Fibroblast of peridontal ligament (primary cell): ENCODE data around the gene PLEKHA7.

Experiments
- DNase-seq: peaks from one replicate; pipeline ENCODE4 v3.0.0-alpha.2; 2010; ENCODE audit errors: extremely low read depth

Gene PLEKHA7

DNA sequence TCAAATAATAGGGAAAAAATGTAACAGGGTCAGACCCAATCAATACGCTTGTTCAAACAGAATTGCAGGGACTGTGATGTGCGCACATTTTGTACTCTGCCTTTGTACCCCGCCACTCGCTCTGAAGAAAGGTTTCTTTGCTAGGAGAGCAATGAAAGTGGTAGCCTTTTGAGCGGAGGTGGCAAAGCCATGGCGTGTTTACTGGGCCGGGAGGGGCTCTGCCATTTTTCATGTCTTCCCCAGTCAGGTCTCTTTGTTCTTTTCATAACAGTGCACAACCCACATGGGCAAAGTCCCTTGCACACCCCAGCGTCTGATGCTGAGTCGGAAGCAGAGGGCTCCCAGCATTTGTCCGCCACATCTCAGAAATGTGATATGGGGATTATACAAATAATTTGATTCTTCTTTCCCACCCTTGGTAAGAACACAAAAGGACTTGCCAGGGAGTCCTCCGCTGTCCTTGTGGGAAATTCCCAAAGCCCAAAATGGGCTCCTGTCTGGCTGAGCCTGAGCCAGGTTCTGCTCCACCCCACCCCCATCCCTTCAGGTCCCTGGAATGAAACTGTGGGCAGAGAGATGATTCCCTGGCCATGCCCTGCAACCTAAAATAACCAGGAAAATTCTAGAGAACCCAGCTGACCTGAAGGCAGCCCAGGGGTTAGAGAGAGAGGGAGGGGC lies 239.1 kb downstream of the PLEKHA7 start:
- DNase-seq = no peak

DNA sequence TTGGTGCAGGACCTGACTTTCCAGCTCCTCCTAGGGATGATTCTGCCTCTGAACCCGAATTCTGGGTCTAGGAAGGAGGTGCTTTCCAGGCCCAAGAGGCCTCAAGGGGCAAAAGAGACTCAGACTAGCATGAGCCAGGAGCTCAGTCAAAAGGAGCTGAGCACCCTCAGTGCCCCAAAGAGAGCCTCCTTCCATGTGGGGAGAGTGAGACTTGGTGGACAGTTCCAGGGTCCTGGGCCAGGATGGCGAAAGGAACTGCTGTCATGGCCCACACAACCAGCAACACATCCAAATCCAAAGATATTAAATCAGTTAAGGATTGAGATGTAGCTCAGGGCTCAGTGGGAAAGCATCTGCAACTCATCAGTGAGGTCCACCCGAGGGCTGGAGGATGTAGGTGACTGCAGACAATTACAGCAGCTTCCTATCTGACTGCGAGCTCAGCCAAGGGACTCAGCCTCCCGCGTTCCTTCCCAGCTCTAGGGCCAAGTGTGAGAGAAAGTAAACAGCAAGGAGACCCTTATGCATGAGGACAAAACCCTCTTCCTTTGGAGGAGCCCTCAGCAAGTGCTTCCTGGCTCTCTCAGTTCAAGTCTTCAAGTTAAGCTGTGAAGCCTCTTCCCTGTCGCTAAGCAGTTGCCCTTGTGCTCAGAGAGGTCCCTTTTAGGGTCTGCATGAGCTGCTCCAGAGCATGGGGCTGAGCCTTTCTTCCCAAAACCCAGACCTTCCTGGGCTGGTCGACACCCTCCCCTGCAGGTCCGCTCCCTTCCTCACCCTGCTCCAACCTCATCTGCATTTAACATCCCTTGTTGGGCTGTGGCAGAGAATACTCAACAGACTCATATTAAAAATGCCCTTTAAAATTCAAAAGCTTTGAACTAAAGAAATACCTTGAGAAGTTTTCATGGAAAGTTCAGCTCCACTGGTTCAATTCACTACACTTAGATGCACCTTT lies 240.0 kb downstream of the PLEKHA7 start:
- DNase-seq = no peak

DNA sequence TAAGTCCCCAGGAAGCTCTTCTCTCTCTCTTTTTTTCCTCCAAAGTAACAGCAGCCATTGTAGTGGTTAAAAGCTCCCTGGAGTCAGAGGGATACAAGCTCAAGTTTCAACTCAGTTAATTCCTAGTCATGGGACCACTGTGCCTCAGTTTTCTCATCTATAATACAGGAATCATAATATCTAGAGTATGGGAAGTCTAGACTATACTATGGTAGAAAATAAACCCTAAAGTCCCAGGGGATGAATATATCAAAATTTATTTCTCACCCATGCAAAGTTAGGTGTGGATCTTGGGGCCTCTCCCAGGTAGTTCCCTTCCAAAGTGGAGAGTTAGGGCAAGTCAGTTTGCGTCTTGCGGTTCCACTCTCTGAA lies 242.1 kb downstream of the PLEKHA7 start:
- DNase-seq = no peak

DNA sequence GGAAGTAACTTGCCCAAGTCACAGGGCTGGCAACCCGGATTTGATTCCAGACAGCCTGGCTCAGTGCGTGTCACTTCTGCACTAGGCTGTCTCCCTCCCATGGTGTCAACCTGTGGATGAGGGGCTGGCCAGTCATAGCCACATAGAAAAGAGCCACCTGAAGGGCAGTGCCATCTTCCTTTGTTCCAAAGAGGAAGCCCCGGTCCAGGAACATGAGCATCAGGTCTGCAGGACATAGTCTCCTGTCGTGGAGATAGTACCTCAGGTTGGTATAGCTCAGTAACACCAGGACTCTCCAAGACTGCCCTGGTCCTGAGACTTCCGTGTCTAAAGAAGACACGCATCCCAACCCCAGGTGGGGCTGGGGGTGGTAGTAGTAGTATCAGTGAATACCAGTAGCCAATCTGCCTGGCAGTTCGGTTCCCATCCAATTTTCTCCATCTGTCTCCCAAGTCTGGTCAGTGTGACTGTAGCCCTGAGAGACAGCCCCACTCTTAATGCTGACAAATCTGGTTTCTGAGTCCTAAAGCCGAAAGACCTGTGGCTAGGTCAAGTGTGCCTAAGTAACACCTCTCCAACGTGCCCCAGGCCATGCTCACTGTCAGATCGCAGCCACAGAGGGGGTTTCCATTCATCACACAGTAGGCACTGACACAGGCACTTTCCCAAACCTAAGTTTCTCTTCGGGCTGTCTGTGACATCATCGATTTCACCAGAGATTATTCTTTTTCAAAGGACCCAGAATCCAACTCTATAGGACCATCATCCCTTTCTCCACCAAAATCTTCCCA lies 242.7 kb downstream of the PLEKHA7 start:
- no peak for DNase-seq

DNA sequence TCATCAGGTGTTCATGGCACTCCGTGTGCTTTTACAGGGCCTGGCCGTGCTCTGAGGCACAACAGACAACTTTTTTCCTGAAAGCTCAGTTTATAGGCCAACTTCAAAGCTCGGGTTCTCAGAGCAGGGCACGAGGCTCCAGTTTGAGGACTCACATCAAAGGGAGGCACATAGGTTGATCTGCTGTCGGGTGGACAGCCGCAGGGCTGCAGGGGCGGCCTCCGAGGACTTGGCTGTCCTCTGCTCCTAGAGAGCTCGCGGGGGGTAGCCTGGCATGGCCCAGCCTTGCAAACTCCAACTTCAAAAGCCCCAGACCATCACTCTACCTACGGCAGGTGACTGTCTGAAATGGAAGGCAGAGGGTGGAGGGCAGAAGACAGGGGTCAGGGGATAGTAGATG lies 244.2 kb downstream of the PLEKHA7 start:
- DNase-seq = no peak

DNA sequence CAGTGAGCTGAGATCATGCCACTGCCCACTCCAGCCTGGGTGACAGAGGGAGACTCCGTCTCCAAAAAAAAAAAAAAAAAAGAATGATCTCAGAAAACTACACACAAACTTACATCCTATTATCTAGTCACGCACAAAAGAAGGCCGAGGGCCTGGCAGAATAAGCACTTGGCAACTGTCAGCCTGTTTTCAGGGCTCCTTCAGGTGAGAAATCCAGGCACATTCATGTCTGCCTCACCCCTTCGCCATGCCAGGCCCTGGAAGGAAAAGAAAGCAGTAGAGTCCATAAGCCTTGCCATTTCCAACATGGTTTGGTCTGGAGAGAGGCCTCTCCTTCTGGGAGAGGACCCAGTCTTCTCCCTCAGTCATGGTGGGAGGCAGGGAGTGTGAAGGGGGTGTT lies 244.8 kb downstream of the PLEKHA7 start:
- DNase-seq = no peak

DNA sequence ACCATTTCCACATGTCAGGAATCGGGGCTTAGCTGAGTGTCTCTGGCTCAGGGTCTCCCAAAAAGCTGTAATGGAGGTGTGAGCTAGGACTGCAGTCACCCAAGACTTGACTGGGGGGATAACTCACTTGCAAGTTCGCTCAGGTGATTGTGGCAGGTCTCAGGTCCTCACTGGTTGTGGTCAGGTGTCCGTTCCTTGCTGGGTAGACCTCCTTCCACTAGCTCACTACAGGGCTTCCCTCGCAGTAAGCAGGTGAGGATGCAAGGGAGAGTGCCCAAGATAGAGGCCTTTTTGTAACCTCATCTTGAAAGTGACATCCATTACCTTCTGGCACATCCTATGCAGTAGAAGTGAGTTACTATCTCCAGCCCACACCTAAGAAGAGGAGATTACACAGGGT lies 246.3 kb downstream of the PLEKHA7 start:
- no peak for DNase-seq

DNA sequence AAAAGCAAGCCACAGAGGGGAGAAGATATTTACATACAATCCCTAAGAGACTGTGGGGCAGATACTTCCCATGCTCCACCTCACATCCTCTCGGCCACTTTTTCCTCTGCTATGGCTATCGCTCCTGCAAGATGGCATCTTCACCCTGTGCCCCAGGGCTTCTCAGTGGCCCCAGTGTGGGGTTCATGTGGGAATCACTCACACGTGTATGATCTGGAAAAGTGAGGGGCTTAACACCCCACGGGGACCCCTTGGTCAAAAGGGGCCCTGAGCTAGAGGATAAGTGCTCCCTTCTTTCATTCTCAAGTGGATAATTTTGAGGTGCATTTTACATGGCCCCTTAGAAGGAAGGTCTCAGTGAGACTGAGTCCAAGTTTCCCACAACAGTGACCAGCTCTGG lies 247.1 kb downstream of the PLEKHA7 start:
- DNase-seq = no peak

DNA sequence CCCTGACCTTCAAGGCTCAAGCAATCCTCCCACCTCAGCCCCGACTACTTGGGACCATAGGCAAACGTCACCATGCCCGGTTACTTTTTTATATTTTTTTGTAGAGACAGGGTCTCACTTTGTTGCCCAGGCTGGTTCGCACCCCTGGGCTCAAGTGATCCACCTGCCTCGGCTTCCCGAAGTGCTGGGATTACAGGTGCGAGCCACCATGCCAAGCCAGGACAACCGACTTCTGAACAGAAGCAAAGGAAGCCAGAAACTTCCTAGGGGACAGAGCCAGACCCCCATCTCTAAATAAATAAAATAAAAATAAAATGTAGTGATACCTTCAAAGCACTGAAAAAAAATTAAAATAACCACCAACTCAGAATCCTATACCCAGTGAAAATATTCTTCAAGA lies 249.3 kb downstream of the PLEKHA7 start:
- DNase-seq = no peak

DNA sequence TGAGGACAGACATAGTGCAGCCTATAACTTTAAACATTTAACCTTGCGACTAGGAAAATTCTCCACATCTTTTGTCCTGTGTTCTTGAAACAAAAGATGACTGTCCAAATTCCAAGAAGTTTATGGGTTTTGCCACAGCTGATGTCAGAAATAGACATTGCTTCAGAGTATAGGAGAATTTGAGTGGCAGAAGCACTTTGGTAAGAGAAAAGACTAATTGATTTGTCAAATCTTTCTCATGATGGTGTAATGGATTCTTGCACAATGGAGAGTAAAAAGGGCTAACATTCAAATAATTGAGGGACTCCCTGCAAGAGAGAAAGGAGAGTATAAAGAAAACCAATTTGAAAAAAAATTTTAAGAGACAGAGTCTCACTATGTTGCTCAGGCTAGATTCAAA lies 250.5 kb downstream of the PLEKHA7 start:
- no peak for DNase-seq

DNA sequence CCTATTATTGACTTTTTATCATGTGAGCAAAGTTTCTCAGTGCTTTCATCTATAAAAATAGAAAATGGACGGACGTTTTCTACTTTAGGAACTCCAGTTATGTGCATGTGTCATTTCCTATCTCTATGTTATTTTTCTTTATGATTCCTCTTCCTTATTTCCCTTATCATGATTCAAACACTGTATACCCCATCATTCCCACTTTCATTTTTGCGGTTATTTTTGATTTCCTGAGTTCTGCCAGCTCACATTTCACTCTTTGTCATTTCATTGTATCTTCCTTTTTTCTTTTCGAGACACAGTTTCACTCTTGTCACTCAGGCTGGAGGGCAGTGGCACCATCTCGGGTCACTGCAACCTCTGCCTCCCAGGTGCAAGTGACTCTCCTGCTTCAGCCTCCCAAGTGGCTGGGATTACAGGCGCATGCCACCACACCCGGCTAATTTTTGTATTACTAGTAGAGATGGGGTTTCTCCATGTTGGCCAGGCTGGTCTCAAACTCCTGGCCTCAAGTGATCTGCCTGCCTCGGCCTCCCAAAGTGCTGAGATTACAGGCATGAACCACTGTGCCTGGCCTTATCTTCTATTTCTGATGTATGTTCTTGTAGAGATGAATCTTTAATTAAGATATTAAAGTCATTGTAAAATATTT lies 254.2 kb downstream of the PLEKHA7 start:
- no peak for DNase-seq

DNA sequence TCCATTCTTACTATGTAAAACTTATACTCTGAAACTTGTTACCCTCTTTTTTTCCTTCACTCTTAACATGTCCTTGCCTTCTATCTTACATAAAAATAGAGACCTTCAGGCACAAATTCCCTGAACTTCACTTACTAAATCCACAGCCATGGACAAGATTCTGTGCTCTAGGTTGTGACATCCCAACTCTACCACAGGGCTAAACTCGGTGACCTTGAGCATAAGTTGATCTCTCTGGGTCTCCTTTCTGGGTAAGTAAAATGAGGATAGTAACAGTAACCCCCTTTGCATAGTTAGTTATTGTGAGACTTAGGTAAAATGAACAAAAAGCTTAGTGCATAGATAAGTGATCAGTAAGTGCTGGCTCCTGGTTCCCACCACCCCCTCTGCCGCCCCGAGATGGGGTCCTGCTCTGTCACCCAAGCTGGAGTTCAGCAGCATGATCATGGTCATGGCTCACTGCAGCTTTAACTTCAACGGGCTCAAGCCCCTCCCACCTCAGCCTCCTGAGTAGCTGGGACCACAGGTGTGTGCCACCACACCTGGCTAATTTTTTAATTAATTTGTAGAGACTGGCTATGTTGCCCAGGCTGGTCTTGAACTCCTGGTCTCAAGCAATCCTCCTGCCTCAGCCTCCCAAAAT lies 255.7 kb downstream of the PLEKHA7 start:
- DNase-seq = no peak

DNA sequence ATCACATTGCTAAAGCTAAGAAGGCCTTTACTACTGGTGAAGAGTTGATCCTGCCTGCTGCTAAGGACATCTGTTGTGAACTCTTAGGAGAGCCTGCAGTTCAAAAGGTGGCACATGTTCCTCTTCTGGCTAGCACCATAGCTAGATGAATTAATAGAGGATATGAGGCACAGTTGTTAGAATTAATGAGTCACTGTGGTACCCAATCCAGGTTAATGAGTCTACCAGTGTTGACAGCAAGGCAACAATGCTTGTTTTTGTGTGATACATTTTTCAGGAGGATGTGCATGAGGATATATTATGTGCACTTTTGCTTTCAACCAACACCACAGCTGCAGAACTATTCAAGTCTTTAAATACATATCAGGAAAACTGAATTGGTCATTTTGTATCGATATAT lies 263.8 kb downstream of the PLEKHA7 start:
- DNase-seq = no peak

DNA sequence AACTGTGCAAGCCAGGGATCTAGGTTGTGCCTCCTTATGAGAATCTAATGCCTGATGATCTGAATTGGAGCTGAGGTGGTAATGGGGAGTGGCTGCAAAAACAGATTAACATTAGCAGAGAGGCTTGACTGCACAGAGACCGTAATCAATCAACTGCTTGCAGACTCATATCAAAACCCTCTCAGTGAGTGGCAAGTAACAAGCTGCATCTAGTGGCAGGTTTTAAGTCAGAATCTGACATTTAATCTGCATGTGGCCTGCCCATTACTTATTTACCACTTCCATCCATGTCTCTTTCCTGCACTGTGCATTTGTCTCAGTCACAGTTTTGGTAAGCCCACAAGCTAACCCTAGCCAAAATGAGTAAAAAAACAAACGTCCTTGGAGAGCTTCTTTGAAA lies 264.5 kb downstream of the PLEKHA7 start:
- no peak for DNase-seq

DNA sequence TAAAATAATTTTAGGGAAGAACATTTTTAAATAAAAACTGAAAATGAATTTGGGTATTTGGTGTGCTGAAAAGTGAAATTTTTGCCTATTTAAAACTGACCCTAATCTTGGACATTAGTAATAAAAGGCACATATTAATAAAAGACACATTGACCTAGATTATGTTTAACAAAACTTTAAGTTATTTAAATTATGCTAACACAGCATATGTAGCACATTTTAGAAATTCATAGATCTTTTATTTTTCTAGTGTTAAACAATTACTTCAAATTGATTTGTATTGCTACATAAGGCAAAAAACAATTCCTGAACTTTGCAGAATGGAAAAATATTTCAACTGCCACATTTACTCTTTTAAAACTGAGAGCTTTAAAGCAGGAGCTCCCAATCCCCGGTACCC lies 265.1 kb downstream of the PLEKHA7 start:
- no peak for DNase-seq

DNA sequence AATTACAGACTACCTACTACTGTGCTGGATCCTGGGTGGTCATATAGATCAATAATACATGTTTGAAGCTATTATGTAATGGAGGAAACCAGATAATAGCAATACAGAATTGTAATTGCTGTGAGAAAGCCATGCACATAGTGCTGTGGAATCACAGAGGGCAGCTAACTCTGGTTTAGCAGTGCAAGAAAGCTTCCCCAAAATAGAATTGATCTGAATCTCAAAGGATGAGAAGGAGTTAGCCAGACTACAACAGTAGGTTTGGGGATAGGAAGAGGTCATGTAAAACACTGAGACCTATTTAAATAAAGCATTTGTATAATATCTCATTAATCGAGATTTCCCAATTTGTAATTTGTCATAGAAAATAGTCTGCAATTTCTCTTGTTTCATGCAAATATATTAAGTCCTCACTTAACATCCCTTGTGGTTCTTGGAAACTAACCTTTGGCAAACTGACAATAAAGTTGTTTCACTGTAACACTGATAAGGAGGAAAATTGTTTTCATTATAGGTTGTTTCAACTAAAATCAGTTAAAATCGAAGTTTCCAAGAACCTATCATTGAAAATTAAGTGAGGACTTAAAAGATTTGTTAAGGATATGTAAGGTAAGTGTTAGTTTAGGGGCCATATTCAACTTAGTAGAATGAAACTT lies 268.1 kb downstream of the PLEKHA7 start:
- DNase-seq = no peak

DNA sequence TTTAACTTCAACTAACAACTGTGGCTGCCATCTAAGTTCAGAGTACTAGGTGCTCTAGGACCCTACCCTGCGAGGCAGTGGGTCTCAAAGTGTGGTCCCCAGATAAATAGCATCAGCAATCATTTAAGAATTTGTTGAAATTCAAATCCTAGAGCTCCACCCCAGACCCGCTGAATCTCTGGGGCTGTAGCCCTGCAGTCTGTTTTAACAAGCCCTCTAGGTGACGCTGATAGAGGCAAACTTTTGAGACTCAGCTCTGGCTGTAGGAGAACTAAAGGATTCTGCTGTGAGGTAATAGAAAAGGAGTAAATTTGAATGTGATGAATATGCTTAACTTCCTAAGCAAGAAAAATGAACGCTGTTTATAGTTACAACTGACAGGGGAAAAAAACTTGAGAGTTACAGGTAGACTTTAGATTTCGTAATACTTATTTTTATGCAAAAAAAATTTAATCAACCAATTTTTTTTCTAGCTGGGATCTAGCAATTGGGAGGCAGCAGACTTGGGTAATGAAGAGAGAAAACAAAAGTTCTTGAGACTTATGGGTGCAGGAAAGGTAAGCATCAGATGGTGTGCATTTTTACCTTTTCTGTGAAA lies 270.0 kb downstream of the PLEKHA7 start:
- no peak for DNase-seq

DNA sequence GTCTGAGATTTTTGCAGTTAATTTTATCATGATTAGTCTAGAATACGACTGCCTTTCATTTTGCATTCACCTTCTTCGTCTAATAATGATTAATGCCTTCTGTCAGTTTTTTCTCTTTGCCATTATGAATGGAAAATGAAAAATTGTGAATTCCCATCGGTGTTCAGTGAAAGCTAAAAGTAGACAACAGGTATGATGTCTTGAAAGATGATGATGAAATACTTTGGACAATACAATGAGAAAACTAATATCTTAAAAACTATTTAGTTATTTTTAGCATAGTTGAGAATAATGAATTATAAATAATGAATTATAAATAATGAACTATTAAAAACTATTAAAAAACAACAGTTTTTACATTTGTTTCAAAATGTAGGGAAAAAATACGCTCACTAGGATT lies 270.7 kb downstream of the PLEKHA7 start:
- DNase-seq = no peak

DNA sequence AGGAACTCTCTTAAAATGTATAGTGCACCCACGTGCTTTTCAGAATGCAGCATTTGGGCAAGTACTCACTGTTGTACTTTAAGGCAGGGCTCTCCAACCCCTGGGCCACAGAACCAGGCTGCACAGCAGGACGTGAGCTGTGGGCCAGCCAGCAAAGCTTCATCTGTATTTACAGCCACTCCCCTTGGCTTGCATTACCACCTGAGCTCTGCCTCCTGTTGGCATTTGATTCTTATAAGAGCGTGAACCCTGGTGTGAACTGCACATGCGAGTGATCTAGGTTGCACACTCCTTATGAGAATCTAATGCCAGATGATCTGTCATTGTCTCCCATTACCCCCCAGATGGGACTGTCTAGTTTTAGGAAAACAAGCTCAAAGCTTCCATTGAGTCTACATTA lies 272.7 kb downstream of the PLEKHA7 start:
- DNase-seq = no peak
